Measurements from ENCODE around the gene BRAT1.

The BRAT1 gene

GRCh38 chr7:2504889-2505375 is 50.4 kb downstream of the BRAT1 start:
- no peak for TF ChIP-seq POLR2A (IDR thresholded peaks at IDR 0.05; ENCODE audit: low read length)
- no peak for TF ChIP-seq GATA1 (IDR thresholded peaks at IDR 0.05; ENCODE audit: low read depth, low read length)
- DNase-seq, result no peak

- DNase-seq, result no peak
- TF ChIP-seq POLR2A (IDR thresholded peaks at IDR 0.05; ENCODE audit: low read length), result no peak
- no peak for TF ChIP-seq GATA1 (IDR thresholded peaks at IDR 0.05; ENCODE audit: low read depth, low read length)
These were observed 51.0 kb downstream of the BRAT1 start for GRCh38 chr7:2504128-2504888.

DNA sequence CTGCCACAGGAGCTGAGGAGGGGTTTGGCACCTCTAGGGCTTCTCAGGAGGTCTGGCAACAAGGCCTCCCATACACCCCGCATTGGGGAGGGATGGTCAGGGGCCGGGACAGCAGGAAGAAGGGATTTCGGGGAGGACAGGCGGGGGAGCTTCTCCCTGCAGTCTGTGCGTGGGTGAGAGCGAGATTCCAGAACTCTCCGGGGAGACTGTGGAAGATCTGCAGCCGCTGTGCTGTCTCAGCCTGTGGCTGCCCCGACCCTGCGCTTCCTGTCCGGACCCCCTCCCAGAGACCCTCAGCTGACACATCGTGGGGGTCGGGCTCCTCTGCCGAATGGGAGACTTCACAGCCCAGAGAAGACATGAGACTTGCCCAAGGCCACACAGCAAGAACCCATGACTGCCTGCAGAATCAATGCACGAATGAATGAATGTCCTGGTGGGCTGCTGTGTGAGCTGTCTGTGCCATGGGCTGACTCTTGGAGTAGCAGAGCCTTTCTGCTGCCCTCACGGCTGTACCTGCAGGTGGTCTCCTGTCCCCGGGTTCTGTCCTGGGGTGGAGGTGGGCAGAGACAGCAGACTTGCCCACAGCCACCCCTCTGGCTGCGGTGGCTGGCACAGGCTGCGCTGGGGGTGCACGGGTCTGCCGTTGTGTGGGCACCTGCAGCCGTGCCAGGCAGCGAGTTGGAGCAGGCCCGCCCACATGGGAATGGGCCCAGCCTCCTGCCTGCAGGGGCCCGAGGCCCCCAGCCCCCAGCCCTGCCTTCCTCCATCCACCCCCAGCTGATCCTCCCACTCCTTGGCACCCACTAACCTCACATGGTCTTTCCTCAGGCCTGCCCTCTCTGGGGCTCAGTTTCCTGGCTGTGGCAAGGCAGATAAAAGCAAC is 52.0 kb downstream of the BRAT1 start:
- TF ChIP-seq GATA1 (IDR thresholded peaks at IDR 0.05; ENCODE audit: low read depth, low read length) (no peak), POLR2A (IDR thresholded peaks at IDR 0.05; ENCODE audit: low read length) (no peak)
- DNase-seq, result no peak

DNA sequence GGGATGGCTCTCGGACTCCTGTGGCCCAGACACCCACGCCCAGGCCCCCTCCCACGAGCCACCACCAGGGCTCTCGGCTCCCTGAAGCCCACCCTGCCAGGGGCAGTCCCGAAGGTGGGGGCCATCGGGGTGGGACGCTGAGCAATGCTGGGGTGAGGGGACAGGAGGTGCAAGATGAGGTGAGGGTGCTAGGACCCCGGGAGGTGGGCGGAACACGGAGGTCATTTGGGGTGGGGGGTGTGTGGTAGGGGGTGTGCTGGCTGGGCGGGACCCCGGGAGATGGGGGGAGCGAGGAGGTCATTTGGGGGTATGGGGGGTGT is 52.7 kb downstream of the BRAT1 start:
- no peak for DNase-seq
- no peak for TF ChIP-seq GATA1 (IDR thresholded peaks at IDR 0.05; ENCODE audit: low read depth, low read length)
- TF ChIP-seq POLR2A (IDR thresholded peaks at IDR 0.05; ENCODE audit: low read length), result no peak

DNA sequence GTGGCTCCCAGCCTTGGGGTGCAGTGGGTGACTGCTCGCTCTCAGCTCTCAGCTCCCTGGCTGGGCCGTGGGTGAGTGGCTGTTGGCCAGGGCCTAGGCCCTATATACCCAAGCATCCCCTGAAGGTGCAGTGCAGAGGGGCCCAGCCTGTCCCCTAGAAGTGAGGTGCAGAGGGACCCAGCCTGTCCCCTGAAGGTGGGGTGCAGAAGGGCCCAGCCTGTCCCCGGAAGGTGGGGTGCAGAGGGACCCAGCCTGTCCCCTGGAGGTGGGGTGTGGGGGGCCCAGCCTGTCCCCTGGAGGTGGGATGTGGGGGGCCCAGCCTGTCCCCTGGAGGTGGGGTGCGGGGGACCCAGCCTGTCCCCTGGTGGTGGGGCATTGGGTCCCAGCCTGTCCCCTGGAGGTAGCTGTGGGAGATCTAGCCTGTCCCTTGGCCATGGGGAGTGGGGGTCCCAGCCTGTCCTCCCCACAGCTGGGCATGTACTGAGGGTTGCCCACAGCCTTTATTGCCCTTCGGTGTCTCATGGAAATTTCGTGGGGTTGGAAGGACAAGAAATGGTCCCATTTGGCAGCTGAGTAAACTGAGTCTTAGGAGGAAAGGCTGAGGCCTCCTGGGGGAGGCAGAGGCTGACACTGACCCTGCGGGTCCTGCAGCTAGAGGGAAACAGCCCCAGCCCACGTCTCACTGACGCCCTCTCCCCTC is 53.2 kb downstream of the BRAT1 start:
- no peak for TF ChIP-seq POLR2A (IDR thresholded peaks at IDR 0.05; ENCODE audit: low read length)
- TF ChIP-seq GATA1 (IDR thresholded peaks at IDR 0.05; ENCODE audit: low read depth, low read length), result no peak
- DNase-seq, result no peak

GRCh38 chr7:2500701-2501100 is 54.6 kb downstream of the BRAT1 start:
- TF ChIP-seq POLR2A (IDR thresholded peaks at IDR 0.05; ENCODE audit: low read length), result no peak
- TF ChIP-seq GATA1 (IDR thresholded peaks at IDR 0.05; ENCODE audit: low read depth, low read length), result no peak
- DNase-seq, result no peak

DNA sequence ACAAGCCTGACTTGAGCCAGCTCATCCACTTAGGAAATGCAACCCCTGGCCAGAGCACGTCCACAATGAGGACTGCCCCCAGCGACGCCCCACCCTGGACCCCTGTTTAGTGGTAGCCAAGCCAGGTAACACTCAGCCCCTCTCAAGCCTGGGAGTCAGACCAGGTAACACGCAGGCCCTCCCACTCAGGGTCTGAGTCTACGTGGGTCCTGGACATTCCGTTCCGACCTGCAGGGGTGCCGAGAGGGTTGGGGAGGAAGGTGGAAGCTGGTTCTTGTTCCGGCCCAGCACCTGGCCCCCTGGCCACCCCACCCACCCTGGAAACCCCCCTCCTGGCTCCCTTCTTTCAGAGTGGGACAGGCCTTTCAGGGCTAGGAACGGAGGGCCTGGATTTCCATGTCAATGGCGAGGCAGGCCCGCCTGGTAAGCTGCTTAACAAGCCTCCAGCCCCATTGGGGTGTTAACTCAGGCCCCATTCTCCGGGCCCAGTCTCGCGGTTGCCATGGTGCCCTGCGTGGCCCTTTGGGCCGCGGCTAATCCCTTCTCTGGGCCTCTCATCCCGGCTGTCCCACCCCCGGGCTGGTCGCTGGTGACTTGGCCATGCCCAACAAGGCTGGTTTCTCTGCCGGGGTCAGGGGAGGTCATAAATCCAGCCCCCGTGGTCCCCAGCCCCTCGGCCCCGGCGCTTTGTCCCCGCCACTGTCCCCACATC is 55.4 kb downstream of the BRAT1 start:
- TF ChIP-seq POLR2A (IDR thresholded peaks at IDR 0.05; ENCODE audit: low read length), result no peak
- TF ChIP-seq GATA1 (IDR thresholded peaks at IDR 0.05; ENCODE audit: low read depth, low read length), result no peak
- no peak for DNase-seq

DNA sequence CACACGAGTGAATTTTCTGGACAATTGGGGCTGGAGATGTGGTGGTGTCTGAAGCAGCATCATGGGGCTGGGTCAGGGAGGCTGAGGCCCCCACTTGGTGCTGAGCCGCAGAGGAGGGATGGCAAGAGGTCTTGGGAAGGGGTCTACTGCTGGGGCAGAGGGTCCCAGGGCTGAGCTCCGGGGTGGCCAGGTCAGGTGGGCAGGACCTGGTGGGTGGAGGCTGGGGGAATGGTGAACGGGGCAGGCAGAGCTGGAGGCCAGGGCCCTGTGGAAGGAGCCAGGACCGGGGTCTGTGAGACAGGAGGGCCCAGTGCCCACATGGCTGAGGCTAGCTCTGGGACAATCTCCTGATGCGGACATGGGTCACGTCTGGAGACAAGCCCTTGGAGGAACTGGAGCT is 56.1 kb downstream of the BRAT1 start:
- DNase-seq, result no peak
- TF ChIP-seq GATA1 (IDR thresholded peaks at IDR 0.05; ENCODE audit: low read depth, low read length) (no peak), POLR2A (IDR thresholded peaks at IDR 0.05; ENCODE audit: low read length) (no peak)

DNA sequence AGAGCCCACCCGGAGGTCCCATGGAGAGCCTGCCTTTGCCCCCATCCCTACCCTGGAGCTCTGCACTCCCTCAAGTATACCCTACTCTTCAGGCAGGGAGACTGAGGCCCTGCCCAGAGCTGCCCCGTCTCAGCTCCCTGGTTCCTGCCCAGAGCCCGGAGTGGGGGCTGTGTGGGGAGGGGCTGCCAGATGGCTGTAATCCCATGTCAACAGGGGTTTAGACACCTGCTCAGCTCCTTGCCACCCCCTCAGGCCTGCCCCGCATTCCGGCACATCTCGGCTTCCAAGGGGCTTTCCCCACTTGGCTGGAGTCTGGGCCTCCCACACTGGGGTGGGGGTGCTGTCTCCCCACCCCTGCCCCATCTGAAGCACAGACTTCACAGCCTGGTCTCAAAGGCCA is 56.6 kb downstream of the BRAT1 start:
- TF ChIP-seq POLR2A (IDR thresholded peaks at IDR 0.05; ENCODE audit: low read length) (no peak), GATA1 (IDR thresholded peaks at IDR 0.05; ENCODE audit: low read depth, low read length) (no peak)
- no peak for DNase-seq

- no peak for DNase-seq
- no peak for TF ChIP-seq POLR2A (IDR thresholded peaks at IDR 0.05; ENCODE audit: low read length)
- no peak for TF ChIP-seq GATA1 (IDR thresholded peaks at IDR 0.05; ENCODE audit: low read depth, low read length)
These were observed 57.6 kb downstream of the BRAT1 start for GRCh38 chr7:2497500-2498336.

DNA sequence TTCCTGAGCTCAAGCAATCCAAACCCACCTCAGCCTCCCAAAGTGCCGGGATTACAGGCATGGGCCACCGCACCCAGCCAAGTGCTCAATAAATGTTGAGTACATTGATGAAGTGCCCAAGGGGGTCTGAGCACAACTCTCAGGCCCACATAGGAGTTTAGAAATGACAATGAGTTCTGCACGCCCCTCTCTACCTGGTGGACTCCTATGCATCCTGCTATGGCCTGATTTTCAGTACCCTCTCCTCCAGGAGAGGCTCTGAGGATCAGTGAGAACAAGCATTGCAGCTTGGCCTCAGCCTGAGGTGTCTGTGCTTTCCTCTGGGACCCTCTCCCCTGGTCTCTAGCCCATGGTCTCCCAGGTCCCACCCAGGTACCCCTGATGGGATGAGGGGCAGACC is 58.3 kb downstream of the BRAT1 start:
- TF ChIP-seq POLR2A (IDR thresholded peaks at IDR 0.05; ENCODE audit: low read length) (no peak), GATA1 (IDR thresholded peaks at IDR 0.05; ENCODE audit: low read depth, low read length) (no peak)
- DNase-seq, result no peak

DNA sequence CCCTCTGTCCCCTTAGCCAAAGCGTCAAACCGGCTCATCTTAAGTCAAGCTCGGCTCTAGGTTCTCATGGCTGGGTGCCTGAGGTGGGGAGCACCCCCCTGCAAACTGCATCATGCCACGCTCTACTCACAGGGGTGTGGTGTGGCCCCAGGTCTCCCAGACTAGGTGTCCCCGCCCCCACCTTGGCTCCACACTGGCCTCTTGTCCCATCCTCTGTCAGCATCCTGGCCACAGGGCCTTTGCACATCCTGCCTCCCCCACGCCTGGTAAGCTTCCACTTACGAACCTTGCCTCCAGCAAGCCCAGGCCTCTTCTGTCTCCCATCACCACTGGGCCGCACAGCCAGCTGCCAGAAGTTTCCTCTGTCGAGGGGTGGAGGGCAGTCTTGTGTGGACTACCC is 58.9 kb downstream of the BRAT1 start:
- TF ChIP-seq POLR2A (IDR thresholded peaks at IDR 0.05; ENCODE audit: low read length), result no peak
- no peak for TF ChIP-seq GATA1 (IDR thresholded peaks at IDR 0.05; ENCODE audit: low read depth, low read length)
- DNase-seq, result no peak
